Measurements from ENCODE around the gene EFNA4. TPM values are rescaled to one million over a fixed set of nuclear protein-coding genes. Genes with fewer than 3 reads are reported as not detected.

Gene EFNA4
- total RNA-seq (2014; rRNA removed) (36.7 and 37.4 TPM in 2 replicates), Bru-seq, nascent RNA (percentile 77 among the genes with signal in this experiment), BruChase-seq, experiment 1, labeled RNA remaining after a 6-hour chase (percentile 93 among the genes with signal in this experiment), BruChase-seq, experiment 2, labeled RNA remaining after a 2-hour chase (percentile 94 among the genes with signal in this experiment)
- long read RNA-seq, transcript EFNA4-202 (4 exons, 1,263 nt), result major isoform, 5 of 11 reads
- long read RNA-seq, partial matches to known transcripts, result 1 of 11 reads
- long read RNA-seq, other reads (novel, unspliced or antisense), result 2 of 11 reads

DNA sequence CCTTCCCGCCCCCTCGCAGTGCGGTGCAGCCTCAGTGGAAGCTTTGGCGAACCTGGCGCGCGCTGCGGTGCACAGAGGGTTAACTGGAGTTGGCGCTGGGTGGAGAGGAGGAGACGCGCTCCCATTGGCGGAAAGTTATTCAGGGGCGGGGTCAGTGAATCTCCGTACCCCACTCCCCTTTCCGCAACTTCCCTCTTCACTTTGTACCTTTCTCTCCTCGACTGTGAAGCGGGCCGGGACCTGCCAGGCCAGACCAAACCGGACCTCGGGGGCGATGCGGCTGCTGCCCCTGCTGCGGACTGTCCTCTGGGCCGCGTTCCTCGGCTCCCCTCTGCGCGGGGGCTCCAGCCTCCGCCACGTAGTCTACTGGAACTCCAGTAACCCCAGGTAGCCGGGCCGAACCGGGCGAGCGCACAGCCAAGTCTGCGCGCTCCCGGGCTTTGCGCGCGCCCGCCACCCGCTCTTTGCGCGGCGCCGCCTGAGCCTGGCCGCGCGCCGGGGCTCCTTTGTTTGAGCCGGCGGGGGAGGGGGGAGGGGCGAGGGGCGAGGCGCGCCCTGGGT lies at the start of gene EFNA4:
TSS of gene EFNA4 (plus strand) at position 191 of the 561 bp plus-strand sequence. CDS start at position 275, 84 bp downstream.
- Histone ChIP-seq H3K27ac (ENCODE audit: low read length) (0 out of 2 replicates have a peak within 1 kb of the TSS, but pooled peaks have one; percentile 3), H3K9ac (ENCODE audit: low read length) (peak within 1 kb of the TSS; percentile 55), H3K36me3 (ENCODE audit: low read depth, low read length) (peaks cover 14% of the 10 kb centered on the region), H2AFZ (ENCODE audit: low read length) (peak within 1 kb of the TSS; percentile 83), H4K20me1 (ENCODE audit: low read length) (no peaks in the 10 kb centered on the region), H3K79me2 (ENCODE audit: low read length) (peaks cover 14% of the 10 kb centered on the region), H3K9me3 (ENCODE audit: low read length) (no peaks in the 10 kb centered on the region), H3K4me3 (ENCODE audit: low read length) (peak within 1 kb of the TSS; percentile 76), H3K4me1 (ENCODE audit: insufficient read depth, low read length) (peaks cover 21% of the 10 kb centered on the region), H3K9me2 (replicated peaks; ENCODE audit: low read length) (no peaks in the 10 kb centered on the region), H3K4me2 (ENCODE audit: low read length) (peak within 1 kb of the TSS; percentile 82), H3K27me3 (ENCODE audit: low read length) (no peaks in the 10 kb centered on the region), H3F3A (ENCODE audit: low read length, unreplicated experiment) (no peaks in the 10 kb centered on the region)
- intact Hi-C loops (cut with micrococcal nuclease), result loop anchor here (1.0 to 5.0 kb wide), 2 partner anchors 21 to 91 kb away; partner anchors contain the start of genes CKS1B and SHC1
- DNase-seq (peak; percentile 90), ATAC-seq (peak; percentile 76)
- ChIA-PET CTCF (interaction anchor here (2.3 kb wide), 1 partner anchor 21 kb away, joined by 14 read pairs; no protein-coding TSS in a partner anchor), POLR2A (ENCODE audit: unreplicated experiment) (interaction anchor here (1.0 kb wide), 1 partner anchor 90 kb away, joined by 4 read pairs; no protein-coding TSS in a partner anchor)
- TSS peak; percentile 60 for BruUV-seq (replicated peaks)
- TF ChIP-seq EZH2 (IDR thresholded peaks at IDR 0.05; ENCODE audit: low read length, unreplicated experiment), result no peak
- TF ChIP-seq EZH2phosphoT487 (IDR thresholded peaks at IDR 0.05; ENCODE audit: borderline replicate concordance, low read length), result no peak
- TF ChIP-seq, protein P1, sequence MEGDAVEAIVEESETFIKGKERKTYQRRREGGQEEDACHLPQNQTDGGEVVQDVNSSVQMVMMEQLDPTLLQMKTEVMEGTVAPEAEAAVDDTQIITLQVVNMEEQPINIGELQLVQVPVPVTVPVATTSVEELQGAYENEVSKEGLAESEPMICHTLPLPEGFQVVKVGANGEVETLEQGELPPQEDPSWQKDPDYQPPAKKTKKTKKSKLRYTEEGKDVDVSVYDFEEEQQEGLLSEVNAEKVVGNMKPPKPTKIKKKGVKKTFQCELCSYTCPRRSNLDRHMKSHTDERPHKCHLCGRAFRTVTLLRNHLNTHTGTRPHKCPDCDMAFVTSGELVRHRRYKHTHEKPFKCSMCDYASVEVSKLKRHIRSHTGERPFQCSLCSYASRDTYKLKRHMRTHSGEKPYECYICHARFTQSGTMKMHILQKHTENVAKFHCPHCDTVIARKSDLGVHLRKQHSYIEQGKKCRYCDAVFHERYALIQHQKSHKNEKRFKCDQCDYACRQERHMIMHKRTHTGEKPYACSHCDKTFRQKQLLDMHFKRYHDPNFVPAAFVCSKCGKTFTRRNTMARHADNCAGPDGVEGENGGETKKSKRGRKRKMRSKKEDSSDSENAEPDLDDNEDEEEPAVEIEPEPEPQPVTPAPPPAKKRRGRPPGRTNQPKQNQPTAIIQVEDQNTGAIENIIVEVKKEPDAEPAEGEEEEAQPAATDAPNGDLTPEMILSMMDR (conservative IDR thresholded peaks at IDR 0.05; ENCODE audit: low read depth, low read length), result no peak

GRCh38 chr1:155014709-155015508 lies 48.6 kb upstream of the EFNA4 start:
- intact Hi-C loops (cut with micrococcal nuclease), result loop anchor here (5.0 kb wide), 1 partner anchor 37 kb away; the partner anchor contains the start of gene ADAM15
- Histone ChIP-seq H3K36me3 (ENCODE audit: low read depth, low read length) (peaks cover 34% of the 10 kb centered on the region), H3K27me3 (ENCODE audit: low read length) (no peaks in the 10 kb centered on the region), H3K9ac (ENCODE audit: low read length) (no peak overlapping the region), H3K4me1 (ENCODE audit: insufficient read depth, low read length) (peaks cover 21% of the 10 kb centered on the region), H3K4me3 (ENCODE audit: low read length) (no peak overlapping the region), H2AFZ (ENCODE audit: low read length) (no peak overlapping the region), H3K9me3 (ENCODE audit: low read length) (no peaks in the 10 kb centered on the region), H3K4me2 (ENCODE audit: low read length) (no peak overlapping the region), H3K9me2 (replicated peaks; ENCODE audit: low read length) (no peaks in the 10 kb centered on the region), H3K79me2 (ENCODE audit: low read length) (peaks cover 33% of the 10 kb centered on the region), H4K20me1 (ENCODE audit: low read length) (no peaks in the 10 kb centered on the region), H3K27ac (ENCODE audit: low read length) (no peak overlapping the region), H3F3A (ENCODE audit: low read length, unreplicated experiment) (no peaks in the 10 kb centered on the region)
- ChIA-PET POLR2A (ENCODE audit: unreplicated experiment) (interaction anchor here (0.6 to 0.7 kb wide), 2 partner anchors 120 to 124 kb away, joined by 3 read pairs; no protein-coding TSS in a partner anchor), CTCF (no interaction called here)
- ATAC-seq, result no peak
- BruUV-seq (replicated peaks), result no TSS peak
- DNase-seq, result no peak
- TF ChIP-seq, protein P1 (conservative IDR thresholded peaks at IDR 0.05; ENCODE audit: low read depth, low read length), result no peak
- TF ChIP-seq EZH2 (IDR thresholded peaks at IDR 0.05; ENCODE audit: low read length, unreplicated experiment) (no peak), EZH2phosphoT487 (IDR thresholded peaks at IDR 0.05; ENCODE audit: borderline replicate concordance, low read length) (no peak)

Data from PC-3 (cell line).